Mesenchymal stem cell (in vitro differentiated cells and primary cell): Measurements from ENCODE around the gene SNRPA1.

Source experiments
- DNase-seq: peaks from one replicate; pipeline ENCODE4 v3.0.0-alpha.2; 2013
- H2AFZ ChIP-seq: one replicate; pipeline ENCODE4 v1.6.1; 2013; ENCODE audit warnings: low read depth, mild to moderate bottlenecking, control low read depth, inconsistent platforms, low read length, moderate library complexity
- H2AK5ac ChIP-seq: 2 replicates; pipeline ENCODE4 v1.6.1; 2013; ENCODE audit warnings: low read length, moderate library complexity, mild to moderate bottlenecking, inconsistent platforms; ENCODE audit not compliant: severe bottlenecking
- H2BK120ac ChIP-seq: one replicate; pipeline ENCODE4 v1.6.1; 2013; ENCODE audit warnings: low read depth, mild to moderate bottlenecking, inconsistent platforms, low read length, moderate library complexity
- H2BK12ac ChIP-seq, 2 experiments: one replicate each; pipeline ENCODE4 v1.6.1; 2013; ENCODE audit warnings: inconsistent platforms in 2 of 2, low read length in 2 of 2, mild to moderate bottlenecking in 2 of 2, moderate library complexity in 2 of 2, control low read depth in 1 of 2
- H2BK15ac ChIP-seq: one replicate; pipeline ENCODE4 v1.6.1; 2013; ENCODE audit warnings: mild to moderate bottlenecking, low read depth, inconsistent platforms; ENCODE audit not compliant: poor library complexity, severe bottlenecking
- H2BK5ac ChIP-seq: 2 replicates; pipeline ENCODE4 v1.6.1; 2013; ENCODE audit warnings: low read depth, mild to moderate bottlenecking, low read length, control low read depth, inconsistent platforms; ENCODE audit not compliant: poor library complexity, severe bottlenecking
- H3K14ac ChIP-seq, 2 experiments: one replicate each; pipeline ENCODE4 v1.6.1; 2013; ENCODE audit warnings: inconsistent platforms in 2 of 2, low read length in 2 of 2, control low read depth in 1 of 2, mild to moderate bottlenecking in 1 of 2, moderate library complexity in 1 of 2
- H3K18ac ChIP-seq, 2 experiments: one replicate each; pipeline ENCODE4 v1.6.1; 2013; ENCODE audit warnings: inconsistent platforms in 2 of 2, low read length in 2 of 2, control low read depth in 1 of 2, low read depth in 1 of 2, mild to moderate bottlenecking in 1 of 2
- H3K23ac ChIP-seq, 2 experiments: one replicate each; pipeline ENCODE4 v1.6.1; 2013; ENCODE audit warnings: inconsistent platforms in 2 of 2, low read length in 2 of 2, mild to moderate bottlenecking in 2 of 2, moderate library complexity in 2 of 2, control low read depth in 1 of 2
- H3K27ac ChIP-seq: 2 replicates; pipeline ENCODE4 v1.5.1; 2013; ENCODE audit warnings: mild to moderate bottlenecking, moderate library complexity, low read length, control low read depth, inconsistent platforms; ENCODE audit not compliant: poor library complexity, severe bottlenecking
- H3K27me3 ChIP-seq, 2 experiments: 2 replicates each; pipeline versions ENCODE4 v1.6.1 to v1.7.0; 2013; ENCODE audit warnings: low read length in 2 of 2, mild to moderate bottlenecking in 2 of 2, moderate library complexity in 2 of 2, control low read depth in 1 of 2, inconsistent platforms in 1 of 2; ENCODE audit not compliant: control insufficient read depth in 1 of 2, insufficient read depth in 1 of 2
- H3K36me3 ChIP-seq, 2 experiments: 2 replicates each; pipeline versions ENCODE4 v1.6.1 to v1.7.0; 2013; ENCODE audit warnings: low read length in 2 of 2, control low read depth in 1 of 2, inconsistent platforms in 1 of 2, low read depth in 1 of 2, mild to moderate bottlenecking in 1 of 2; ENCODE audit not compliant: insufficient read depth in 2 of 2, control insufficient read depth in 1 of 2
- H3K4ac ChIP-seq, 2 experiments: one replicate each; pipeline ENCODE4 v1.6.1; 2013; ENCODE audit warnings: inconsistent platforms in 2 of 2, low read length in 2 of 2, mild to moderate bottlenecking in 2 of 2, moderate library complexity in 2 of 2, control low read depth in 1 of 2, low read depth in 1 of 2
- H3K4me1 ChIP-seq: 2 replicates; pipeline ENCODE4 v1.6.1; 2013; ENCODE audit warnings: low read depth, low read length, control low read depth; ENCODE audit not compliant: control insufficient read depth, insufficient read depth
- H3K4me2 ChIP-seq: 2 replicates; pipeline ENCODE4 v1.6.1; 2013; ENCODE audit warnings: low read length, mild to moderate bottlenecking, inconsistent platforms; ENCODE audit not compliant: poor library complexity, severe bottlenecking
- H3K4me3 ChIP-seq, 2 experiments: 2 replicates each; pipeline versions ENCODE4 v1.5.1 to v1.7.0; 2013; ENCODE audit warnings: low read length in 2 of 2, mild to moderate bottlenecking in 2 of 2, control low read depth in 1 of 2, low read depth in 1 of 2; ENCODE audit not compliant: insufficient read depth in 1 of 2
- H3K79me1 ChIP-seq: replicated peaks from 2 replicates; pipeline ENCODE4 v1.6.1; 2013; ENCODE audit warnings: mild to moderate bottlenecking, control low read depth, low read length, inconsistent platforms; ENCODE audit not compliant: poor library complexity, severe bottlenecking
- H3K9ac ChIP-seq: 2 replicates; pipeline ENCODE4 v1.7.0; 2013; ENCODE audit warnings: mild to moderate bottlenecking, low read length, moderate library complexity
- H3K9me3 ChIP-seq: 2 replicates; pipeline ENCODE4 v1.7.0; 2013; ENCODE audit warnings: mild to moderate bottlenecking, low read length; ENCODE audit not compliant: control insufficient read depth
- H4K8ac ChIP-seq: one replicate; pipeline ENCODE4 v1.6.1; 2013; ENCODE audit warnings: inconsistent platforms, mild to moderate bottlenecking, low read length, moderate library complexity
- H4K91ac ChIP-seq: one replicate; pipeline ENCODE4 v1.6.1; 2013; ENCODE audit warnings: mild to moderate bottlenecking, low read length, inconsistent platforms
- WGBS: methylation state at CpG from one replicate; pipeline ENCODE4 v1.1.7; 2013; ENCODE audit warnings: mixed read lengths; 5-methylcytosine and 5-hydroxymethylcytosine counted together

Gene SNRPA1

DNA sequence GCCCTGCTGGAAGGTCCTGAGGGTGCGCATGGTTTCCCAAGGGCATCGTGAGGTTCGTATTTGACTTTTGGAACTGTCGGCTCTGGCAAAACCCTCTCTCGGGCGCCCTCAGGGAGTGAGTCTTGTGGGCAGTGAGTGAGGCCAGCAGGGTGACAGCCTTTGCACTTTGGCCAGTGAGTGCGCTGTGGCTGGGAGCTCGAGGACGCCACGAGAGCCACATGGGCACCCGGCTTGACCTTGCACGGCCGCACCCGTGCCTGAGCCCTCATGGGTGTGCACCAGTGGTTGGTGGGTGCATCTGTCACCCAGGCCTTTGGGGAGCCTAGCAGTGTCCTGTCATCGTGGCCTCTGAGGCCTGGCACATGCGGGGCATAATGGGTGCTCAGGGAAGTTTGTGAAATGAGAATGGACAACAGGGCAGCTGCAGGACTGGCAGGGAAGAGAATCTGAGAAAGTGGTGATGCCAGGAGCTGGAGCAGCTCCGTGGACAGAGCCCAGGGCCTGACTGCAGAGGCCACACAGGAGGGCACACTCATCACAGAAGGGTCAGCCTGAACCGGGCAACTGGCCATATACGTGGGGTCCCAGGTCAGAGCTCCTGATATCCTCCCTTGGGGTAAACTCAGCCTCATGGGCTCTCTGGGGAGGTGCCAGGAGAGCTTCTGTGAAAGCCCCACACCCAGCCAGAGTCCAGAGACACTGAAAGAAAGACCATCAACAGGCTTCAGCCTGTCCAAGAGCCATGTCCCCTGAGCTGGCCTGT is 30.4 kb upstream of the SNRPA1 start:
- H3K9me3 ChIP-seq = no peaks in the 10 kb centered on the region
- no peaks in the 10 kb centered on the region for H3K4me1 ChIP-seq
- no peak overlapping the region for H4K91ac ChIP-seq
- H3K4me2 ChIP-seq = no peak overlapping the region
- H2AK5ac ChIP-seq = no peak overlapping the region
- H3K79me1 ChIP-seq = no peaks in the 10 kb centered on the region
- H2BK15ac ChIP-seq = no peak overlapping the region
- no peak overlapping the region for H2BK120ac ChIP-seq
- no peak overlapping the region for H3K14ac ChIP-seq
- H2AFZ ChIP-seq = no peak overlapping the region
- no peak overlapping the region for H3K27ac ChIP-seq
- no peak overlapping the region for H3K4ac ChIP-seq
- H2BK12ac ChIP-seq = no peak overlapping the region
- no peak overlapping the region for H3K4me3 ChIP-seq
- no peak overlapping the region for H3K18ac ChIP-seq
- H3K23ac ChIP-seq = no peak overlapping the region
- H3K9ac ChIP-seq = no peak overlapping the region
- no peak overlapping the region for H2BK5ac ChIP-seq
- 90% methylated on average over 19 of the region's 19 CpGs for WGBS
- no peak for DNase-seq
- peaks cover 26 to 40% of the 10 kb centered on the region in 2 experiments for H3K27me3 ChIP-seq
- no peak overlapping the region for H4K8ac ChIP-seq
- H3K36me3 ChIP-seq = no peaks in the 10 kb centered on the region

DNA sequence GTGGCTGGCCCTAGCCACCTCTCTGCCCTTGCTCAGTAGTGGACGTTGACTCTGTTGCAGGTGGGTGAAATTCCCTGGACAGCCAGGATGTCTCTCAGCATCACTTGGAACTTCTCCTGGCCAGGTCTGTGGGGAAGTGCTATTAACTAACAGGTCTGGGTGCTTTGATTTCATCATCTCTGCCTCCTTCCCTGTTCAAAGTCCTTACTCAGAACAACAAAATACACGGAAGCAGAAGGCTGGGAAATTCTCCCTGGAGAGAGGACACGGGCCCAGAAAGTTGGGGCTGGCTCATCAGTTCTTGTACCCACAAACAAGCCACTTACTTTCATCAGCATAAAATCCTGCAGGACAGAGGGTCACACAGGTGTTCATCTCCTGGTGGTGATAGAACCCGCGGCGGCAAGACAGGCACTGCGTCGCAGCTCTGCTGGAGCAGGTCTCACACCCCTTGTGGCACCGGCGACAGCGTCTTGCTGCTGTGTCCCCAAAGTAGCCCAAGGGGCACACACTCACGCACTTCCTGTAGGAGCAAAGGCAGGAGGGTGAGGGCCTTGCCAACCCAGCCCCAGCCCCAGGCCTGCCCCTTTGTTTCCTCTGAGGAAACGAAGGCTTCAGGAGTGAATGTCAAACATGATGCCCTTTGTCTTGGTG is 29.6 kb upstream of the SNRPA1 start:
- no peaks in the 10 kb centered on the region for H3K79me1 ChIP-seq
- H3K4ac ChIP-seq = no peak overlapping the region
- H3K9me3 ChIP-seq = no peaks in the 10 kb centered on the region
- no peaks in the 10 kb centered on the region for H3K4me1 ChIP-seq
- H3K9ac ChIP-seq = no peak overlapping the region
- no peak for DNase-seq
- 84% methylated on average over 13 of the region's 13 CpGs for WGBS
- no peak overlapping the region for H2BK5ac ChIP-seq
- H4K91ac ChIP-seq = no peak overlapping the region
- H3K27ac ChIP-seq = no peak overlapping the region
- no peak overlapping the region for H4K8ac ChIP-seq
- H3K4me3 ChIP-seq = no peak overlapping the region
- no peak overlapping the region for H2AK5ac ChIP-seq
- H3K18ac ChIP-seq = no peak overlapping the region
- no peak overlapping the region for H2AFZ ChIP-seq
- H3K27me3 ChIP-seq = peaks cover 27 to 44% of the 10 kb centered on the region in 2 experiments
- H3K14ac ChIP-seq = no peak overlapping the region
- H3K4me2 ChIP-seq = no peak overlapping the region
- no peak overlapping the region for H3K23ac ChIP-seq
- H2BK12ac ChIP-seq = no peak overlapping the region
- H3K36me3 ChIP-seq = no peaks in the 10 kb centered on the region
- H2BK15ac ChIP-seq = no peak overlapping the region
- H2BK120ac ChIP-seq = no peak overlapping the region

DNA sequence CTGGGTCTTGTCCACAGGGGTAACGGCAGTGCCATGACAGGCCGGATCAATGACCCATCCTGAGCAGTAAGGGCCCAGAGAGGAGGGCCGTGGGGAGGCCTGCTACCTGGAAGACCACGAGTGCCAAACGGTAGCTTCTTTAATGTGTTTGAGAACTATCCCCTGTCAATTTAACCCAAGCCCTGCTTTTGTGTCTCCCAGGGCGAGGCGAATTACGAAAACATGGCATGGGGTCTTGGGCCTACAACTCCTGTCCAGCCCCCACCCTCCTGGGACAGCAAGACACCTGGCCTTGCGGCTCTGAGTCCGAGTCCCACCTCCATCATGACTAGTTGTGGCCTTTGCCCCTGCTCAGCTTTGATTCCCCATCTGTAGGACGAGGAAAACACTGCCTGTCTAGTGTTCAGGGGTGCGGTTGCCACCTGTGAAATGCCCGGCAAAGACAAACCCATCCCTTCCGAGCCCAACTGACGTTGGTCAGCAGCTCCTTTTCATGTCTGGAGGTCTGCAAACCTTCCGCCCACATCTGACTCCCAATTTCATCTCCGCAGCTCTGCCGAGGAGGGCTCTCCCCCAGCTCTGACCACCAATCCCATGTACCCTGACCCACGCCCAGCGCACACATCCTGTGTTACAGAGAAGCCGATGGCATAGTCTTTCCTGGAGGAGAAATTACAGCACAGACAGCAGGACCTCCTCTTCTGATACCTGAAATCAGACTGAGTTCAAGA is 28.9 kb upstream of the SNRPA1 start:
- H3K14ac ChIP-seq = no peak overlapping the region
- H2BK120ac ChIP-seq = no peak overlapping the region
- no peak overlapping the region for H2AK5ac ChIP-seq
- no peak overlapping the region for H4K91ac ChIP-seq
- no peaks in the 10 kb centered on the region for H3K36me3 ChIP-seq
- no peak overlapping the region for H2BK12ac ChIP-seq
- no peaks in the 10 kb centered on the region for H3K9me3 ChIP-seq
- no peaks in the 10 kb centered on the region for H3K4me1 ChIP-seq
- H3K27ac ChIP-seq = no peak overlapping the region
- peaks cover 26 to 51% of the 10 kb centered on the region in 2 experiments for H3K27me3 ChIP-seq
- no peak overlapping the region for H3K18ac ChIP-seq
- H3K4me2 ChIP-seq = no peak overlapping the region
- no peak overlapping the region for H3K4ac ChIP-seq
- H3K23ac ChIP-seq = no peak overlapping the region
- peak overlapping the region; percentile 36 for H4K8ac ChIP-seq
- no peak overlapping the region for H3K9ac ChIP-seq
- 89% methylated on average over 21 of the region's 21 CpGs for WGBS
- no peak overlapping the region for H3K4me3 ChIP-seq
- H3K79me1 ChIP-seq = no peaks in the 10 kb centered on the region
- DNase-seq = no peak
- H2BK5ac ChIP-seq = no peak overlapping the region
- H2BK15ac ChIP-seq = no peak overlapping the region
- H2AFZ ChIP-seq = no peak overlapping the region

DNA sequence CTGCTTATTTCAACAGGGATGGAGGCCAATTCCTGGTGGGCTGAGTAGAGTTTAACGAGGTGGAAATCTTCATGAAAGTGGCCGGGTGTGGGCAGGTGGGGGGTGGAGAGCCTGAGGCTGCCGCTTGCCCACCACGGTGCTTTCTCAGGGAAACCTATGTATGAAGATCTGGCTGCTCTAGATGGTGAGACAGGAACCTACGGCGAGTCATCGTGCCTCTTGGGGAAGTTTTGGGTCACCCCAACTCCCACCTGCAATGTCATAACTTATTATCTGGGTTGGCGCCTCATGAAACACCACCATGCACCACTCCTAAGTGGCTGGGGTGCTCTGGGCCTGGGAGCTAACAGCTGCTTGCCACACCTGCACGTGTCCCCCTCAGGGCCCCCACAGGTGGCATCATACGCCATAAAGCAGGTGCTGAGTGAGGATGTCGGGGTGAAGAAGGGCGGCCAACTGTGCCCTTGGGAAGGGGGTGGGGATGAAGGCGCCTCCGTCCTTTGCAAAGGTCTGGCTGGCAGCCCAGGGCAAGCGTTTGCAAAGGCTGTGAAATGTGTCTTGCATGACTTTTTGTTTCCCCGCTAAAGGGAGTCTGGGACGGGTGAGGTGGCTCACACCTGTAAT is 27.9 kb upstream of the SNRPA1 start:
- no peak overlapping the region for H2BK5ac ChIP-seq
- H2BK15ac ChIP-seq = no peak overlapping the region
- no peaks in the 10 kb centered on the region for H3K79me1 ChIP-seq
- no peaks in the 10 kb centered on the region for H3K4me1 ChIP-seq
- H3K27ac ChIP-seq = no peak overlapping the region
- no peak overlapping the region for H4K8ac ChIP-seq
- H3K27me3 ChIP-seq = peaks cover 24 to 50% of the 10 kb centered on the region in 2 experiments
- no peaks in the 10 kb centered on the region for H3K9me3 ChIP-seq
- no peak overlapping the region for H2AK5ac ChIP-seq
- 91% methylated on average over 17 of the region's 17 CpGs for WGBS
- no peak overlapping the region for H3K14ac ChIP-seq
- H3K4ac ChIP-seq = no peak overlapping the region
- H4K91ac ChIP-seq = no peak overlapping the region
- H3K23ac ChIP-seq = no peak overlapping the region
- H3K4me3 ChIP-seq = no peak overlapping the region
- no peak overlapping the region for H2BK12ac ChIP-seq
- no peak for DNase-seq
- H3K4me2 ChIP-seq = no peak overlapping the region
- no peak overlapping the region for H3K18ac ChIP-seq
- H3K36me3 ChIP-seq = no peaks in the 10 kb centered on the region
- H2AFZ ChIP-seq = no peak overlapping the region
- no peak overlapping the region for H2BK120ac ChIP-seq
- H3K9ac ChIP-seq = no peak overlapping the region
